GM18505 (cell line): Measurements from ENCODE around the gene RGS8.

Experiments
- ATAC-seq: cut with Tn5 transposase; IDR thresholded peaks from one replicate; pipeline ENCODE4 v1.9.1; 2021; ENCODE audit not compliant: unreplicated experiment
- POLR2A ChIP-seq: IDR thresholded peaks from 4 replicates; pipeline ENCODE4 v1.6.1; 2011; ENCODE audit warnings: borderline replicate concordance; ENCODE audit not compliant: insufficient read depth, insufficient read length; ENCODE audit errors: extremely low read depth

RGS8 gene

GRCh38 chr1:182670032-182670749, 14.2 kb downstream of the RGS8 start:
- TF ChIP-seq POLR2A: no peak
- ATAC-seq: no peak

DNA sequence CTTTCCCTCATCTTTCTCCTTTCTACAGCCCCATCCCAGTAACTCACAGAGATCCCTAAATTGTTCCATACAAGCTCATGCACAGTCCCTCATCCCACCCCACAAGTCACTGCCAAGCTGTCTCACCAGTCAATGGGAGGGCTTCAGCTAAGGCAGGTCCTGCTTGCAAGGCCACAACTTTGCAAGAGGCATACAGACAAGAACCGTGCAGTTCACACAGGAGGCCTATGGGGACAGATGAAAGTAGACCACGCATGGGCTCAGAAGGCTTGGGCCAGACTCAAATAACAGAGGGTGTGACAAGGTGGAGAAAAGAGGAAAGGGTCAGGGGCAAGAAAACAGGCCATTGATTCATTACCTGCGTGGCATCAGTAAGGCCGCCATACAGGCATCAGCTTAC, 15.1 kb downstream of the RGS8 start:
- TF ChIP-seq POLR2A: no peak
- no peak for ATAC-seq

- ATAC-seq: no peak
- no peak for TF ChIP-seq POLR2A
Observed at GRCh38 chr1:182668521-182669054, 15.8 kb downstream of the RGS8 start.

DNA sequence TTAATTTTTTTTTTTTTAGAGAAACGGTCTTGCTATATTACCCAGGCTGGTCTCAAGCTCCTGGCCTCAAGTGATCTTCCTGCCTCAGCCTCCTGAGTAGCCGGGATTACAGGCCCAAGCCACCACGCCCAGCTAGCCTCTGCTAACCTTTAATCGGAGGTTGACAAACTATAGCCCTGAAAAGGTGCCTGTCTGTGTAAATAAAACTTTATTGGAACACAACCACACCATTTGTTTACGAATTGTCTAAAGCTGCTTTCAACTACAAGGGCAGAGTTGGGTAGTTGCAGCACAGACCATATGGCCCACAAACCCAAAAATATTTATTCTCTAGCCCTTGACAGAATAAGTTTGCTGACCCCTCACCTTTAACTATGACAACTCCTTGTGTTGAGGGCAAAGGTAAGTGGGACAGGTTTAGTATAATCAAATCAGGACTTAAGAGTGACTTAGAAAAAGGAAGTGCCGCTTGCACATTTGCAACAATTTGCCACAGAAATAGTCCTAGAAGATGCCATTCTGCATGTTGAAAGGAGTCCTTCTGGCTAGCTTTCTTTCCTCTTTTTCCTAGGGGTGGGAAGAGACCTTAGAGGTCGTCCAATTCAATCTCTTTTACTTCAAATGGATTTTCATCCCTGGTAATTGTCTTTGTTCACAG, 16.4 kb downstream of the RGS8 start:
- ATAC-seq: no peak
- TF ChIP-seq POLR2A: no peak

DNA sequence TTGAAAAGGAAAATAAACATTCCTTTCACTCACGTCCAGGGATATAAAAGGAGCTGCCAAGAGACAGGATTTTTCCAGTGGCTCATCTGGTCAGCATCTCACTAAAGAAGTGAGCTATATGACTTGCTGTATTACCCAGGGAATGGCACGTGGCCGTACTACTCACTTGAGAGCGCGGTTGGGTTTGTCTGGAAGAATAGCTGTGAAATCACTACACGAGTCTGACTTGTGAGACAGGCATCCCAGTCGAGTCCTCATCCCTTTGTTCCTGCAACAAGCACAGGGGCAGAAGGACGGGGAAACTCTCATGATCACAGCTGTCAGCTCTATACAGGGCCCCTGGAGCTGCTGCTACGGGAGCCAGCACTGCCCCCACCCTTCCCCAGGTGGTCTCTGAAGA, 17.7 kb downstream of the RGS8 start:
- no peak for TF ChIP-seq POLR2A

DNA sequence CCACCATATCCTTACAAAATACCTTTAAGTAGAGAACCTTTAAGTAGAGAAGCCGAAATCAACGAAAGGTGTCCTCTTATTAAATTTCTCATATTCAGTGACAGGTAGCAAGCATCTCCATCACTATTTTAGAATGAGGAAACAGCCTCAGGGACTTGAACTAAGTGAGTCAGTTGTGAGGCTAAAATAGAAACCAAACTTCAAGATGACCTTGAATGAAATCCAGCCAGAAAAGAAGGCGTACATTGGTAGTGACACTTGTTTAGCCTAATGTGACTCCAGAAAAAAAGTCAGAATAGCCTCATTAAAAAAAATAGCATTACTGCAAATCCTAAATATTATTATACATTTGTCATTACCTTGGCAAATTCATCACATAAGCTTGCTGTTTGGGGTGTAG, 20.1 kb downstream of the RGS8 start:
- TF ChIP-seq POLR2A: no peak
- no peak for ATAC-seq

More for the DNA sequence above, 17.7 kb downstream of the RGS8 start:
- ATAC-seq: no peak

DNA sequence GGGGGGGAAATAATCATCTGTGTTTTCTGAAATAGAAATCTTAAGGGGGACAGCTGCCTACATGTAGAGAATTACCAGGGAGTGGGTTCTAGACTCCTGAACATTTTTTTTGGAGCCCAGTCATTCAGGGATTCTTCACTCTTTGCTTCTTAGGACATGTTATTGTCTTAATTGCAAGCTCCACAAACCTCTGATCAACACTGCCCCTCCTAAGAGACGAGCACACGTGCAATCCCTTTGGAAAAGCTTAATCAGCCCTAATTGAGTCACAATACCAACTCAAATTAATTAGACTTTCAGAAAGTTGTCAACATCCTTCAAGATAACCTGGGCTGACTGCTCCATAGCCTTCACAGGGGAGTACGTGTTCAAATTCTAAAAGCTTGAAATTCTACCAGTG, 21.4 kb downstream of the RGS8 start:
- ATAC-seq: no peak
- TF ChIP-seq POLR2A: no peak

GRCh38 chr1:182662121-182662890, 22.1 kb downstream of the RGS8 start:
- no peak for TF ChIP-seq POLR2A

DNA sequence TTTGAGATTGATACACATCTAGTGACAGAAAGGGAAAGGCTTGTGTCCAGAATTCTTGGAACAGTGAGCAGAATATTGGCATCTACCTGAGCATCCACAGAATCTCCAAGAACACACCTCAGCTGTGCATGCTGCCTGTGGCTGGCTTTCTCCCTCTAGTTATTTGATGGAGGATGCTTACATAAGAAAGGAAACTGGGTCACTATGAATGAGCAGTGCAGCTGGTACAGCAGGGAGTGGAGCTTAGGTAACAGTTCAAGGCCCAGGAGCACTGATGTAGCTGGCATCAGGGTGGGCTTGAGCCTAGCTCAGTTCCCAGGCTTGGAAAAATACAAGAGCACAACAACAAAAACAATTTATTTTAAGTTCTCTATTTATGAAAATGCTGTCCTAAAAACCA, 26.3 kb downstream of the RGS8 start:
- no peak for TF ChIP-seq POLR2A

More at GRCh38 chr1:182662121-182662890, 22.1 kb downstream of the RGS8 start:
- ATAC-seq: no peak

DNA sequence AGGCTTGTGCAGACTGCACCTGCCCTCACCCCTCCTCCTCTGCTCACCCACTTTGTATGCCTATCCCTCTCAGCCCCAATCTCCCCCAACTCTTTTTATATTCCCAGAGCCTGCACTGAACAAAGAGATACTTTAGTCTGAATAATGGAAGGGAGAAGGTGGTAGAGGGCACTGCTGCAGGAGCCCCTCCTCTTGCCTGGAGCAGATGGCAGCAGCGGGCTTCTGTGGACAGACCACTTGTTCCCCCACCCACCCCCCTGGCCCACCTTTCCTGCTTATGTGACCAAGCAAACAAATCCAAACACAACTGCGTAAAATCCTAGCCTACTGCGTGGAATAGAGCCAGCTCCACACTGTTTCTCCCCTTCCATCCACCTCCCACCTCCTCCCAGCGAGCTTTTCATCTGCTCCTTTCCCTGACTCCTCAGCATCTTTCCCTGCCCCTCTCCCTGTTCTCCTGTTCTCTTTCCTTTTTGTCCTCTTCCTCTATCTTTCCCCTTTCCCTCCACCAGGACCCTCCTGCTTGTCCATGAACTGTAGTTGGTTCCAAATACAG, 27.5 kb downstream of the RGS8 start:
- ATAC-seq: no peak
- no peak for TF ChIP-seq POLR2A

More for the DNA sequence above, 26.3 kb downstream of the RGS8 start:
- no peak for ATAC-seq

- no peak for ATAC-seq
- no peak for TF ChIP-seq POLR2A
Observed at GRCh38 chr1:182653986-182654385, 30.4 kb downstream of the RGS8 start.

- no peak for TF ChIP-seq POLR2A
Observed at GRCh38 chr1:182652933-182653332, 31.5 kb downstream of the RGS8 start.

DNA sequence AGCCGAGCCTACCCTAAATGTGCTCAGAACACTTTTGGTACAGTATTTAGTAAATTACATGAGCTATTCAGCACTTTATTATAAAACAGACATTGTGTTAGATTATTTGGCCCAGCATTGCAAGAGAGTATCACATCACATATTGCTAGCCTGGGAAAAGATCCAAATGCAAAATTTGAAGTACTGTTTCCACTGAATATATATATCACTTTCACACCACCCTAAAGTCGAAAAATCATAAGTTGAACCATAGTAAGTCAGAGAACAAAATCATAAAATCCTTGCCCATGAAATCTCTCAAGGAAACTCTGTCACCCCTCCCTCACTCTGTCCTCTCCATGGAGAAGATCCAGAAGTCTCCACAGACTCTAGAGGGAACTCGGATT, 33.1 kb downstream of the RGS8 start:
- ATAC-seq: no peak
- no peak for TF ChIP-seq POLR2A

More at GRCh38 chr1:182652933-182653332, 31.5 kb downstream of the RGS8 start:
- no peak for ATAC-seq
